Neural cell (in vitro differentiated cells): ENCODE results near the gene SMC2. TPM values are rescaled to one million over a fixed set of nuclear protein-coding genes. Genes with fewer than 3 reads are reported as not detected.

Experiments
- H2AFZ ChIP-seq: fragments of 200-600, 300-800 bp; sonication (generic), shearing (Covaris generic); 2 replicates; pipeline ENCODE4 v1.6.0; 2014; ENCODE audit warnings: low read depth, mild to moderate bottlenecking, antibody characterized with exemption, low read length, moderate library complexity
- H3F3A ChIP-seq: fragments of 200-600 bp; shearing (Covaris generic); 2 replicates; pipeline ENCODE4 v1.6.1; 2016; ENCODE audit warnings: mild to moderate bottlenecking, moderate library complexity, mixed read lengths, antibody characterized with exemption, low read length; ENCODE audit not compliant: insufficient read depth, poor library complexity, severe bottlenecking
- H3K27ac ChIP-seq: fragments of 200-600, 300-800 bp; sonication (generic), shearing (Covaris generic); 2 replicates; pipeline ENCODE4 v1.5.1; 2014; ENCODE audit warnings: mild to moderate bottlenecking, low read length, moderate library complexity
- H3K27me3 ChIP-seq: fragments of 300-800, 200-600 bp; sonication (generic), shearing (Covaris generic); 2 replicates; pipeline ENCODE4 v1.6.0; 2014; ENCODE audit warnings: mild to moderate bottlenecking, low read depth, low read length, moderate library complexity; ENCODE audit not compliant: insufficient read depth
- H3K36me3 ChIP-seq: fragments of 300-800, 200-600 bp; sonication (generic), shearing (Covaris generic); 2 replicates; pipeline ENCODE4 v1.5.1; 2014; ENCODE audit warnings: mild to moderate bottlenecking, antibody characterized with exemption, low read length, moderate library complexity; ENCODE audit not compliant: insufficient read depth
- H3K4me2 ChIP-seq: fragments of 300-800, 200-600 bp; sonication (generic), shearing (Covaris generic); 2 replicates; pipeline ENCODE4 v1.6.0; 2014; ENCODE audit warnings: mild to moderate bottlenecking, low read length
- H3K4me3 ChIP-seq: fragments of 300-800, 200-600 bp; sonication (generic), shearing (Covaris generic); 2 replicates; pipeline ENCODE4 v1.5.1; 2014; ENCODE audit warnings: mild to moderate bottlenecking, low read length, moderate library complexity
- H3K79me2 ChIP-seq: fragments of 200-600 bp; shearing (Covaris generic); replicated peaks from 2 replicates; pipeline ENCODE4 v1.6.0; 2014; ENCODE audit warnings: mild to moderate bottlenecking, low read length, moderate library complexity; ENCODE audit not compliant: insufficient read depth
- H3K9ac ChIP-seq: fragments of 300-800, 200-600 bp; sonication (generic), shearing (Covaris generic); 2 replicates; pipeline ENCODE4 v1.6.1; 2016; ENCODE audit warnings: mild to moderate bottlenecking, low read length, mixed read lengths
- H3K9me2 ChIP-seq: fragments of 200-600 bp; shearing (Covaris generic); 2 replicates; pipeline ENCODE4 v1.6.1; 2016; ENCODE audit warnings: mild to moderate bottlenecking, low read length, mixed read lengths; ENCODE audit not compliant: insufficient read depth
- H3K9me3 ChIP-seq: fragments of 200-600, 300-800 bp; sonication (generic), shearing (Covaris generic); 2 replicates; pipeline ENCODE4 v1.6.1; 2016; ENCODE audit warnings: mild to moderate bottlenecking, mixed run types, low read length, moderate library complexity, mixed read lengths
- H4K20me1 ChIP-seq: fragments of 200-600 bp; shearing (Covaris generic); 2 replicates; pipeline ENCODE4 v1.6.1; 2016; ENCODE audit warnings: mild to moderate bottlenecking, mixed run types; ENCODE audit not compliant: insufficient read depth
- EP300 ChIP-seq: fragments of 450-650 bp; conservative IDR thresholded peaks from 2 replicates; pipeline ENCODE4 v1.6.1; 2014; ENCODE audit warnings: antibody characterized with exemption, mild to moderate bottlenecking, moderate library complexity; ENCODE audit not compliant: poor library complexity, severe bottlenecking
- EZH2 ChIP-seq: fragments of 200-600, 300-800 bp; shearing (Covaris generic), sonication (generic); IDR thresholded peaks from 2 replicates; pipeline ENCODE4 v1.6.1; 2014; ENCODE audit warnings: antibody characterized with exemption, low read length, borderline replicate concordance, mild to moderate bottlenecking; ENCODE audit not compliant: insufficient read depth, poor library complexity, severe bottlenecking
- MXI1 ChIP-seq: fragments of 450-650 bp; conservative IDR thresholded peaks from 2 replicates; pipeline ENCODE4 v1.6.1; 2014; ENCODE audit warnings: antibody characterized with exemption, mild to moderate bottlenecking; ENCODE audit not compliant: poor library complexity, severe bottlenecking
- POLR2AphosphoS5 ChIP-seq: IDR thresholded peaks from 2 replicates; pipeline ENCODE4 v1.6.1; 2012
- RAD21 ChIP-seq: fragments of 450-650 bp; conservative IDR thresholded peaks from 2 replicates; pipeline ENCODE4 v1.6.1; 2014; ENCODE audit warnings: antibody characterized with exemption, mild to moderate bottlenecking, moderate library complexity
- REST ChIP-seq: IDR thresholded peaks from 2 replicates; pipeline ENCODE4 v1.6.1; 2012; ENCODE audit warnings: borderline replicate concordance
- SMC3 ChIP-seq: fragments of 450-650 bp; conservative IDR thresholded peaks from 2 replicates; pipeline ENCODE4 v1.6.1; 2014; ENCODE audit warnings: antibody characterized with exemption, mild to moderate bottlenecking, moderate library complexity; ENCODE audit not compliant: poor library complexity
- TAF1 ChIP-seq: IDR thresholded peaks from 2 replicates; pipeline ENCODE4 v1.6.1; 2012; ENCODE audit warnings: low read depth
- polyA plus RNA-seq: library from polyadenylated mRNA; depleted of rRNA; stranded (reverse); fragments of >200 nt; gene quantifications from 2 replicates; pipeline ENCODE4 v1.2.3, GENCODE V29; 2014
- TF ChIP-seq, protein P1 (sequence below): fragments of 450-650 bp; IDR thresholded peaks from 2 replicates; pipeline ENCODE4 v1.5.1; 2014; ENCODE audit warnings: antibody characterized with exemption, mild to moderate bottlenecking, moderate library complexity; ENCODE audit not compliant: poor library complexity, severe bottlenecking

SMC2 gene
- polyA plus RNA-seq, 1 donor from 2014 or later = 3.6 TPM

DNA sequence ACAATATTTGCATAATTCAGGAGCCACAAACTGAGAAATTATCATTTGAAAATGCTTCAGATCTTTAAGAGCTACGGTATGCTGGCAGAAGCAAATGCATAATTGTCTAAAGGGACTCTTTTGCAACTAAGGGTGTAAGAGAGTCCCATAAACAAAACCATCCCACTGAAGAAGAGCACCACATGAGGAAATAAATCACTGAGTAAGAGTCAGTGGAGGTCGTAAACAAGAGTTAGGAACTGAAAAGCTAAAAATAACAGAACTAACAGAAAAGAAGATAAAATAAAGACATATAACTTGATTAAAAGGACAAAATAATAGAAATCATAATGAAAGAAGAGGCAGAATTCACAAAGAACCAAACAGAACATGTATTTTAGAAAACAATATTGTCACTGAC is 3.5 kb upstream of the SMC2 start:
- no peaks in the 10 kb centered on the region for H3K9me2 ChIP-seq
- no peak overlapping the region for H3K4me2 ChIP-seq
- no peak overlapping the region for H3K27ac ChIP-seq
- TF ChIP-seq TAF1 (no peak), MXI1 (no peak), EP300 (no peak), REST (no peak), POLR2AphosphoS5 (no peak), SMC3 (no peak), EZH2 (no peak), RAD21 (no peak)
- TF ChIP-seq, protein P1, sequence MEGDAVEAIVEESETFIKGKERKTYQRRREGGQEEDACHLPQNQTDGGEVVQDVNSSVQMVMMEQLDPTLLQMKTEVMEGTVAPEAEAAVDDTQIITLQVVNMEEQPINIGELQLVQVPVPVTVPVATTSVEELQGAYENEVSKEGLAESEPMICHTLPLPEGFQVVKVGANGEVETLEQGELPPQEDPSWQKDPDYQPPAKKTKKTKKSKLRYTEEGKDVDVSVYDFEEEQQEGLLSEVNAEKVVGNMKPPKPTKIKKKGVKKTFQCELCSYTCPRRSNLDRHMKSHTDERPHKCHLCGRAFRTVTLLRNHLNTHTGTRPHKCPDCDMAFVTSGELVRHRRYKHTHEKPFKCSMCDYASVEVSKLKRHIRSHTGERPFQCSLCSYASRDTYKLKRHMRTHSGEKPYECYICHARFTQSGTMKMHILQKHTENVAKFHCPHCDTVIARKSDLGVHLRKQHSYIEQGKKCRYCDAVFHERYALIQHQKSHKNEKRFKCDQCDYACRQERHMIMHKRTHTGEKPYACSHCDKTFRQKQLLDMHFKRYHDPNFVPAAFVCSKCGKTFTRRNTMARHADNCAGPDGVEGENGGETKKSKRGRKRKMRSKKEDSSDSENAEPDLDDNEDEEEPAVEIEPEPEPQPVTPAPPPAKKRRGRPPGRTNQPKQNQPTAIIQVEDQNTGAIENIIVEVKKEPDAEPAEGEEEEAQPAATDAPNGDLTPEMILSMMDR = no peak
- H3K9ac ChIP-seq = no peak overlapping the region
- no peak overlapping the region for H2AFZ ChIP-seq
- no peaks in the 10 kb centered on the region for H3K9me3 ChIP-seq
- H3K79me2 ChIP-seq = peaks cover 10% of the 10 kb centered on the region
- peaks cover 4% of the 10 kb centered on the region for H3F3A ChIP-seq
- H3K4me3 ChIP-seq = no peak overlapping the region
- H3K27me3 ChIP-seq = no peaks in the 10 kb centered on the region
- H4K20me1 ChIP-seq = no peaks in the 10 kb centered on the region
- H3K36me3 ChIP-seq = no peaks in the 10 kb centered on the region

DNA sequence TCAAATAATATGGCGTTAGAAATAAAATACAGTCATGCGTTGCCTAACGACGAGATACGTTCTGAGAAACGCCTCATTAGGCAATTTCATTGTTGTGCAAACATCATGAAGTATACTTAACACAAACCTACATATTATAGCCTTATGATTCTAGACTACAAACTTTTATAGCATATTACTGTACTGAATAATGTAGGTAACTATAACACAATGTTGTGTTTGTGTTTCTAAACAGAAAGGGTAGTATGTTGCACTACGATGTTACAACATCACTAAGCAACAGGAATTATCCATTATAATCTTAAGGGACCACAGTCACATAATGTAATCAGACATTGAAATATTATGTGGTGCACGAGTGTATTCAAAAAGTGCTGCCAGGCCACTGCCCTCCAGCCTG is 3.0 kb upstream of the SMC2 start:
- Histone ChIP-seq H4K20me1 (no peaks in the 10 kb centered on the region), H3K4me3 (no peak overlapping the region), H2AFZ (no peak overlapping the region), H3K27ac (no peak overlapping the region), H3K36me3 (no peaks in the 10 kb centered on the region), H3K27me3 (no peaks in the 10 kb centered on the region), H3K9me2 (no peaks in the 10 kb centered on the region), H3F3A (peaks cover 4% of the 10 kb centered on the region), H3K4me2 (no peak overlapping the region), H3K9me3 (no peaks in the 10 kb centered on the region), H3K9ac (no peak overlapping the region), H3K79me2 (peaks cover 10% of the 10 kb centered on the region)
- TF ChIP-seq POLR2AphosphoS5 = no peak
- TF ChIP-seq, protein P1 = no peak
- no peak for TF ChIP-seq MXI1
- no peak for TF ChIP-seq EP300
- no peak for TF ChIP-seq SMC3
- no peak for TF ChIP-seq REST
- TF ChIP-seq RAD21 = no peak
- no peak for TF ChIP-seq EZH2
- TF ChIP-seq TAF1 = no peak
